Glomerular visceral epithelial cell (primary cell): ENCODE data around the gene TLR3.
"Not testable (repeated sequence)": the region's sequence is repeated elsewhere in the genome, so short reads cannot be mapped to it uniquely, and the experiment has no call there.

Source experiments
- DNase-seq: peaks from one replicate; pipeline ENCODE4 v3.0.0-alpha.2; 2016; ENCODE audit errors: extremely low spot score

TLR3 gene

GRCh38 chr4:186068581-186069348, at the start of gene TLR3:
TLR3 (plus strand) TSS chr4:186069156; CDS start chr4:186076620, 7,464 bp downstream.
- DNase-seq: peak; percentile 41

GRCh38 chr4:186019269-186019668, 49.7 kb upstream of the TLR3 start:
- DNase-seq: peak; percentile 56

DNA sequence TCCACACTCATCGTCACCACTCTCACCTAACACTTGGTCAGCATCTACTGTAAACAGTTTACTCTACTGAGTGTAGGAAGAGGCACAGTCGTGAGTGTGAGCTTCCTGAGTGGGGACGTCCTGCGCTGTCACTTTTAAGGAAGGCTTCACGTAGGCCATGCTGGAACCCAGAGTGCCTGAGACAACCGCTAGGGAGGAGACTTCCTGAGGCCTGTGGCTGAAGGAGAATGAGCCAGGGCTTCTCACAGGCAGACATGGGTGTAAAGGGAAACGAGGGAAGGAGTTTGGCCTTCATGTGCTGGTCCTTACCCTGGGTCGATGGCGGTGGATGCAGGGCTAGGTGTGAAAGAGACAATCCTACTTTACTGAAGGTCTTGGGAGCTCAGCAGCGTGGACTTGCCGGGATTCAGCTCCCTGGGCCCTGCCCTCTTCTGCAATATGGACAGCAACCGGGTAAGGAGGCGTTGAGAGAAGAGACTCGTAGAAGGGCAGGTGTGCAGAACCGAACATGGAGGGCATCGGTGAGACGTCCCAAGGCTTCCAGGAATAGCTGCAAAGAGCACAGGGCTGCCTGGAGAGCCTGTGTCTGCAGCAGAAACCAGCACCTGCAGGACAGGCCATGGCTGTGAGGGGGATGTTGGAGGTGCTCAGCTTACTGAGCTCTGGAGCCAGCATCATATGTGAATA, 48.7 kb upstream of the TLR3 start:
- DNase-seq: no peak

GRCh38 chr4:186020793-186021407, 48.1 kb upstream of the TLR3 start:
- DNase-seq: no peak

DNA sequence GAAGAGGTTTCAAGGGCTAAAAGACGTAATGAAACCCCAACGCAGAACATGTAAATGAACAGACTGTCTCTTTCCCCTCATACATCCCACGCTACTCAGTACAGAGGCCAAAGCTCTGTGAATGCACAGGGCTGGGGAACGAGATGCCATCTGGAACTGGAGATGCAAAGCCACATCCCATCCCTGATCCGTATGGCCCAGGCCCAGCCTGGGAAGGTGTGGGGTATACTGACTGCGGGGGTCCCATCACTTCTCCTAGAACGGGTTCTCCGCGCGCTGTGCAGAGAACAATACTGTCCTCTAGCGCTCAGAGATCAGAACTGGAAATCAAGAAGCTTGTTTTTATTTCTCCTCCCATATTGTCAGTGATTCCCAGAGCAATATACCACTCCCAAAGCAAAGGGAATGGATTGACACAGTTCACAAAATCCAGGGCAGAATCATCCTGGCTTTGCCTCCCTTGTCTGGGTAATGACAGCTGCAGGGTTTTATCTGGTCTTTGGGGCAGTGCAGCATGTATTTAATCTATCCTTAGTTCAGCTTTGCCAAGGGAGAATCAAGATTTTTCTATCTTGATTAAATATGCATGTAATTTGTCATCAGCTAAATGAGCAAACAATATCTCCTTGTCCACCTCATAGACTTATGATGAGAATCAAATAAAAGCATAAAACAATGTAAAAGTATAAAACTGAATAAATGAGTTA, 47.3 kb upstream of the TLR3 start:
- peak; percentile 34 for DNase-seq

DNA sequence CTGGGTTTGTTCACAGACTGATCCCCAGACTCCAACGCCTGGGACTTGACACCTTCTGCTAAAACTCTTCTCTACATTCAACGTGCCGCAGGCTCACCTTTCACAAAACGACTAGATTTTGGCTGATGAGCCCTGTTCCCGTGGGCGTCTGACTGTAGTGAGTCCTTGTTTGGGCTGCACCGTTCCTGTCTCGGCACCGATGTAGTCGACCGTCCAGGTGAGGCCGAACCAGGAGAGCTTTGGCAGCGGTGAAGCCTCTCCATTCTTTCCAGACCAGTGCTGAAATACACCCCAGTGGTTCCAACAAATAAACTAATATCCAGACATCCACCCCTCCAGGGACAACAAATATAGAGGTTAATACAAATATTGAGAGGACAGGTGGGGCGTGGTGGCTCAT, 45.0 kb upstream of the TLR3 start:
- DNase-seq: no peak

DNA sequence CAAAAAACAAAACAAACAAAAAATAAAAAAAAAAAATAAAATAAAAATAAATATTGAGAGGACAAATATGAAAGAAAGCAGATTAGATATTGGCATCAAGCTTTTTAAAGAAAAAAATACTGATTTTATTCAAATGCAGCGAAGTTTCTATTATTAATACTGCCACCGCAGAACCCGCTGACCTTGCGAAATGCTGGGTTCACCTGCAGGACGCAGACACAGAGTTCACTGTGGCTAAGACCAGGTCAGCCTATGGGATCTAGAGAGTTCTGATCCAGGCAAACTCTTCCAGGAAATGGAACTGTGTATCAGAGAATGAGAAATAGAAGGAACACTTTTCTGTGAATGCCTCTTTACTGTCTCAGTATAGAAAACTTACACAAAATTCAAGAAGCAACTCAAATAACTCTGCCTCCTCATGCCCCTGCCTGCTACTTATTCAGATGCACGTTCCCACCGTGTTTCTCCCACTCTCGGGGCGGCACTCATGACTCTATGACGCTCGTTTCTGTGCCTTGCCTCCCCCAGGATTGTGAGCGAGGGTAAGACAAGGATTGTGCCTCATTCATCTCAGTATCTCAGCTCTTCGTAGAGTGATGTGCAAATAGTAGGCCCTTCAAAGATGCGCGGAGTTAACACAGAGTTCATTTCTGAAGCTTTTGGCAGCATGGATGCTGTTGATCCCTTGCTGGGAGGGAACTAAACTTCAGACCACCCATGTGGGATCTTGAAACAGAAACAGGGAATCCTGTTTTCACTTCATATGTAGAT, 44.1 kb upstream of the TLR3 start:
- DNase-seq: no peak

DNA sequence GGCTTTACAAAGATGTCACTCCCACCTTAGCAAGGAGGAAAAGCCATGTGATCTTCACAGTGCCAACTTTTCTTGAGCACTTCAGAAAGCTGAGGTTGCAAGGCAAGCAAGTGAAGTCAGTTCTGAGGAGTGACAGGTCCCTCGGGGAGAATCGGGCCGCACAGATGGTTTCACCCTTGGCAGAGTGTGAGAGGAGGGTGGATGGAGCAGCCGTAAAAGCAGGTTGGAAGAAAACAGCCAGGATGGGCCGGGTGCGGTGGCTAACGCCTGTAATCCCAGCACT, 43.6 kb upstream of the TLR3 start:
- DNase-seq: no peak

- no peak for DNase-seq
Observed at GRCh38 chr4:186027405-186027804, 41.6 kb upstream of the TLR3 start.

DNA sequence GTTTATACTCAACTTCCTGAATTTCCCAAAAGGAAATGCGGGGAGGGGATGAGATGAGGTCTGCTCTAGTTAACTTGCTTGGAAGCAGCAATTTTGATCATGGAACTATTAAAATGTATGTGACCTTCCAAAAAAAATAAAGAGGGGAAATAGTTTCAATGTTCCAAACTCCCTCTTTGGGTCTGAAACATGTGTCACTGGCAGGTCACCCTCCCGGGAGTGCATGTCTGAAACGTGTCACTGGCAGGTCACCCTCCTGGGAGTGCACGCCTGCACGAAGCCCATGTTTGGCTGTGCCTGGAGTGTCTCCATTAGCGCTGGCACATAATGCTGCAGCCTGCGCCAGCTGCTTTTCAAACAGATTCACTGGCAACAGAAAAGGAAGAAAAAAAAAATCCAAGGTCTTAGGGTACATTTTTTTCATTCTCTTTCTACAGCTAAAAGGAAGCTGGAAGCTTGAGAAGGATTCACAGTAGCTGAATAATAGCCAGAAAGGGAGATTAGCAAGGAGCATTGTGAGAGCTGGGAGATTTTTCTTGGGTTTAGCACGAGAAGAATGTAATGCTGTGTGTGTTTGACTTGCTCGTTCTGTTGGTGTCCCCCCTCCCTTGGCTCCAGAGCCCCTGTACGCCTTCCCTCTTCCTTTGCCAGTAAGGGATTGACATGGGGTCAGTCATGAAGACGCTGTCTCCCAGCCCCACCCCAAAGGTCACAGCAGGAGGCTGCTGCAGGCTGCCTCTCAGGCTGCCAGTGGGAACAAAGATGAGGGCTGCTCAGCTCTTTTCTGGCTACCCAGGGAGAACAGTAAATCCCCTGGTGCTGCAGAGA, 39.2 kb upstream of the TLR3 start:
- no peak for DNase-seq

DNA sequence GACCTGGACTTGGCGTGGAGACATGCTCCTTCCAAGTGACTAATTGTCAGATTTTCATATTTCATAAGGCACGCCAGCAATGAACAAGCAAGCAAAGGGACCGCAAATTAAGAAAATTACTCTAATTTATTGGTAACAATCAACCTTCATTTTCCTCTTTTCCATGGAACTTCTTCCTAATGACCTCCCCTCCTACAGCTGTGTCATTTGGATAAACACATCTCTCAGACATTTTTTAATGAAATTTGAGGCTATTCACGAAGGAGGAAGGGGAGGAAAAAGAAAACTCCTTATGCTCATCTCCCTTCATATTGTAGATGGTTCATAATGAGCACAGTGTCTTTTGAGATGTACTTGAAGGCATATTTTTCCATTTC, 38.6 kb upstream of the TLR3 start:
- DNase-seq: no peak

GRCh38 chr4:186030795-186031194, 38.2 kb upstream of the TLR3 start:
- DNase-seq: no peak

GRCh38 chr4:186032259-186032658, 36.7 kb upstream of the TLR3 start:
- no peak for DNase-seq

- no peak for DNase-seq
Observed at GRCh38 chr4:186033027-186033426, 35.9 kb upstream of the TLR3 start.

- not testable (repeated sequence) for DNase-seq
Observed at GRCh38 chr4:186034613-186035012, 34.3 kb upstream of the TLR3 start.

- no peak for DNase-seq
Observed at GRCh38 chr4:186036976-186037581, 31.9 kb upstream of the TLR3 start.

DNA sequence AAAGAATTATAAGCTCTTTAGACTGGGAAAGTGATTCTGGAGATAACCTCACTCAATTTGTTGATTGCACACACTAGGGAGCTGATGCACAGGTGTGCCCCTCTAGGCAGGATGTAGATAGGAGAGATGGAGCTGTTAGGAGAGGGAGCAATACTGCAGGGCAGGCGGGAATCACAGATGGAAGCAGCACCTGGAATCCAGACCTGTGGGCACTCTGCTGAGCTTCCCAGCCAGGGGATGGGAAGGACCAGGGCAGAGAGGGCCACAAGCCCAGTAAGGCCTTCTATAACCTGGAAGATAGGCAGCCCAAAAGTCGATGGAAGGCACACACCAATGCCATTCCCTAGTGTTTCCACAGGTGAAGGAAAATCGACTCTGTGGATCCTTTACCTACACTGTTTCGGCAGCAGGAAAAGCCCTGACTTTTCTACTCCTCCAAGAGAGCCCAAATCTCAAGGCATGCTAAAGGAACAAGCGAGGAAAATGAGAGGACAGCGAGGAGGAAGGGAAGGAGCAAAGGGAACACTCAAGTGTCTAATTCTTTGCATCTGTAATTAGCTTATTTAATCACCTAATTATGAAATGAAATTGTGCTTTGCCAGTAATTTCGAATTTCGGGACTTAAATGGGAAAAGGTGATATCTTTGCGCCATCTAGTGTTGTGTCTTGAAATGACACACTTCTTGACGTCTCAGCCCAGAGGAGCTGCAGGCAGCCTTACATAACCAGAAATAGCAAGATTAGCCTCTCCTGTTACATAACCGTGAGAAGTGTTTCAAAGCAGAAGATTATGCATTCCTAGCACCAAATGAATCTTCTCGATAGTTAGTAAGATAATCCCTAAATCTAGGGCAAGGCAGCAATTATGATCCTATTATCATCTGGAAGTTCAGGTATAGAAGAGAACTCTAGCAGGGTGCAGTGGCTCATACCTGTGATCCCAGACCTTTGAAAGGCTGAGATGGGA, 31.0 kb upstream of the TLR3 start:
- peak; percentile 71 for DNase-seq

DNA sequence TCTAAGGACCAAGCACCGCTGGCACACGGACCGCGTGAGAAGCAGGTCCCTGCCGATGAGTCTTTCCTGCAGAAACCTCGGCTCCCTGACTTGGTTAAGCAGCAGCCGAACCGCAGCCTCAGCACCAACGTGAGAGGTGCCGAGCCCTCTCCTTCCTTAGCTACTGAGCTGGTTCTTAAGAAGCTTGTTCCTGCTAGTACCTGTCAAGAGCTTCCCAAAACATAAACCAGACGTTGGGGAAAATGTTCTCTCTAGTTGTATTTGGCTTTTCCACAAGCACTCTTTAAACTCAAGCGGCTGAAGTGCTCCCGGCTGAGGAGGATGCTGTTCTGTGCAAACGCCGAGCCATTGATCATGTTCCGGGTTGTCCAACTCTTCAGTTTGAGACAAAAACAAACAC, 29.3 kb upstream of the TLR3 start:
- DNase-seq: no peak

DNA sequence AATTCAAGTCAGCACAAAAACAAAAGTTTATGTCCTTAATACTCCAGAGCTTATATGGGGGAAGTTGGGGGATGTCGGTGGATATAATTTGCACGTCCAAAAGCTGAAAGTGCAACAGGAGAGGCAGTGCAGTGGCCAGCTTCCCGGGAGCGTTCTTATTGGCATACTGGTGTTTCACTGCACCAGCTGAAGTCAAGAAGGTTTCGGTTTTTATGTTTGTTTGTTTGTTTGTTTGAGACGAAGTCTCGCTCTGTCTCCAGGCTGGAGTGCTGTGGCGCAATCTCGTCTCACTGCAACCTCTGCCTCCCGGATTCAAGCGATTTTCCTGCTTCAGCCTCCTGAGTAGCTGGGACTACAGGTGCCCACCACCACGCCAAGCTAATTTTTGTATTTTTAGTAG, 28.6 kb upstream of the TLR3 start:
- no peak for DNase-seq
